Measurements from ENCODE around the gene XBP1.

Gene XBP1

GRCh38 chr22:28798810-28799605 lies 1.4 kb downstream of the XBP1 start:
- H3K4me3 ChIP-seq (replicated peaks; ENCODE audit: low read depth, low read length), result peak overlapping the region; percentile 94
- no peak for DNase-seq (ENCODE audit: extremely low read depth, low read depth)
- no peak for TF ChIP-seq CTCF (IDR thresholded peaks at IDR 0.05; ENCODE audit: low read depth, low read length, missing control alignments)

- H3K4me3 ChIP-seq (replicated peaks; ENCODE audit: low read depth, low read length), result no peak overlapping the region
- no peak for TF ChIP-seq CTCF (IDR thresholded peaks at IDR 0.05; ENCODE audit: low read depth, low read length, missing control alignments)
- no peak for DNase-seq (ENCODE audit: extremely low read depth, low read depth)
Observed at GRCh38 chr22:28795932-28796856, 4.2 kb downstream of the XBP1 start.

GRCh38 chr22:28795071-28795693 lies 5.2 kb downstream of the XBP1 start:
- no peak overlapping the region for H3K4me3 ChIP-seq (replicated peaks; ENCODE audit: low read depth, low read length)
- no peak for TF ChIP-seq CTCF (IDR thresholded peaks at IDR 0.05; ENCODE audit: low read depth, low read length, missing control alignments)
- no peak for DNase-seq (ENCODE audit: extremely low read depth, low read depth)

GRCh38 chr22:28793976-28794584 lies 6.3 kb downstream of the XBP1 start:
- no peak for TF ChIP-seq CTCF (IDR thresholded peaks at IDR 0.05; ENCODE audit: low read depth, low read length, missing control alignments)

GRCh38 chr22:28792491-28793383 lies 7.6 kb downstream of the XBP1 start:
- TF ChIP-seq CTCF (IDR thresholded peaks at IDR 0.05; ENCODE audit: low read depth, low read length, missing control alignments), result no peak
- H3K4me3 ChIP-seq (replicated peaks; ENCODE audit: low read depth, low read length), result no peak overlapping the region
- no peak for DNase-seq (ENCODE audit: extremely low read depth, low read depth)

More at GRCh38 chr22:28793976-28794584, 6.3 kb downstream of the XBP1 start:
- H3K4me3 ChIP-seq (replicated peaks; ENCODE audit: low read depth, low read length), result no peak overlapping the region
- DNase-seq (ENCODE audit: extremely low read depth, low read depth), result no peak

Data from HFF-Myc (cell line).